ENCODE measurements around the gene CR1.
"Not testable (repeated sequence)": the region's sequence is repeated elsewhere in the genome, so short reads cannot be mapped to it uniquely, and the experiment has no call there.

The CR1 gene

GRCh38 chr1:207594095-207594494 is 98.1 kb downstream of the CR1 start:
- not testable (repeated sequence) for DNase-seq

- DNase-seq = no peak
Observed at GRCh38 chr1:207603777-207604176, 107.8 kb downstream of the CR1 start.

GRCh38 chr1:207605444-207606361 is 109.7 kb downstream of the CR1 start:
- DNase-seq = no peak

GRCh38 chr1:207606362-207606755 is 110.4 kb downstream of the CR1 start:
- DNase-seq = no peak

- DNase-seq = no peak
Observed at GRCh38 chr1:207612762-207613161, 116.8 kb downstream of the CR1 start.

GRCh38 chr1:207619871-207620542 is 124.0 kb downstream of the CR1 start:
- peak; percentile 9 for DNase-seq

- no peak for DNase-seq
Observed at GRCh38 chr1:207620543-207620893, 124.6 kb downstream of the CR1 start.

GRCh38 chr1:207625504-207626071 is 129.6 kb downstream of the CR1 start:
- DNase-seq = not testable (repeated sequence)

- DNase-seq = no peak
Observed at GRCh38 chr1:207626972-207627337, 131.0 kb downstream of the CR1 start.

- DNase-seq = no peak
Observed at GRCh38 chr1:207627496-207627895, 131.5 kb downstream of the CR1 start.

GRCh38 chr1:207628776-207629175 is 132.8 kb downstream of the CR1 start:
- DNase-seq = no peak

GRCh38 chr1:207631137-207631536 is 135.2 kb downstream of the CR1 start:
- DNase-seq = no peak

- DNase-seq = no peak
Observed at GRCh38 chr1:207633226-207633625, 137.3 kb downstream of the CR1 start.

GRCh38 chr1:207633699-207634289 is 137.8 kb downstream of the CR1 start:
- not testable (repeated sequence) for DNase-seq

GRCh38 chr1:207634293-207634692 is 138.3 kb downstream of the CR1 start:
- not testable (repeated sequence) for DNase-seq

GRCh38 chr1:207635569-207636186 is 139.7 kb downstream of the CR1 start:
- DNase-seq = not testable (repeated sequence)

- DNase-seq = not testable (repeated sequence)
Observed at GRCh38 chr1:207638487-207639145, 142.7 kb downstream of the CR1 start.

- not testable (repeated sequence) for DNase-seq
Observed at GRCh38 chr1:207639362-207639761, 143.4 kb downstream of the CR1 start.

GRCh38 chr1:207644166-207644851 is 148.4 kb downstream of the CR1 start:
- no peak for DNase-seq

GRCh38 chr1:207644852-207645634 is 149.1 kb downstream of the CR1 start, which contains the start of gene CR1L:
TSS of gene CR1L (plus strand) at chr1:207645133. CDS start at chr1:207645234, 101 bp downstream.
- DNase-seq = peak; percentile 29

GRCh38 chr1:207645635-207646081 is 149.7 kb downstream of the CR1 start:
- no peak for DNase-seq

All from NCI-H2227 treated with DMSO at 0.1 percent for 48 hours (cell line).